ENCODE results near the gene TBL1X. TPM values are rescaled to one million over a fixed set of nuclear protein-coding genes. Genes with fewer than 3 reads are reported as not detected.

The TBL1X gene
- total and polyA plus RNA-seq, 4 donors: 10.1 to 16.0 (median 13.5) TPM

GRCh38 chrX:9738151-9738550 is 273.3 kb downstream of the TBL1X start:
- Histone ChIP-seq H3K9me3 (ENCODE audit: control insufficient read depth, insufficient read depth, low read length) (no peaks in the 10 kb centered on the region), H3K36me3 (ENCODE audit: control insufficient read depth, insufficient read depth, low read length) (no peaks in the 10 kb centered on the region), H3K27me3 (ENCODE audit: control insufficient read depth, insufficient read depth, low read length) (peaks cover 6% of the 10 kb centered on the region), H3K4me1 (ENCODE audit: control insufficient read depth, insufficient read depth, low read length) (no peaks in the 10 kb centered on the region), H3K27ac (ENCODE audit: low read depth, low read length) (no peak overlapping the region), H3K4me3 (ENCODE audit: low read depth, low read length) (no peak overlapping the region)
- DNase-seq (ENCODE audit: low read depth in 4 of 6, low spot score in 6 of 6): peak in 1 of 6 donors; percentile 1
- WGBS (ENCODE audit: insufficient coverage): 28% methylated on average over 2 of the region's 3 CpGs

DNA sequence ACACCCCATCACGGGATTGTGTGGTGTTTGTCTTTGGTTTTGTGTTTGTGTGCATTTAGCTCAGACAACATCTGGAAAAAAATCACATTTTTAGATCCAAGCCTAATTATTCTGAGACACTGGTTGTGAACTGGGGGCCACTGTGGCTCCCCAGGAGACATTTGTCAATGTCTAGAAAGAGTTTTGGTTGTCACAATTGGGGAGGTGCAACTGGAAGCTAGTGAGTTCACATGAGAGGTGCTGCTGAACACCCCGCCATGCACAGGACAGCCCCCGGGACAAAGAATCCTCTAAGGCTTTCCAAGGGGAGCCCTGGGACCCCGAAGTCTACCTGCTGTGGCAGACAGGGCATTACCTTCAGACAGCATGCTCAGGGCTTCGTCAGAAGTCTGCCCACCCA is 274.3 kb downstream of the TBL1X start:
- no peaks in the 10 kb centered on the region for H3K4me1 ChIP-seq (ENCODE audit: control insufficient read depth, insufficient read depth, low read length)
- no peaks in the 10 kb centered on the region for H3K9me3 ChIP-seq (ENCODE audit: control insufficient read depth, insufficient read depth, low read length)
- no peak overlapping the region for H3K27ac ChIP-seq (ENCODE audit: low read depth, low read length)
- 82% methylated on average over 4 of the region's 5 CpGs for WGBS (ENCODE audit: insufficient coverage)
- no peak overlapping the region for H3K4me3 ChIP-seq (ENCODE audit: low read depth, low read length)
- no peaks in the 10 kb centered on the region for H3K36me3 ChIP-seq (ENCODE audit: control insufficient read depth, insufficient read depth, low read length)
- no peak for DNase-seq (ENCODE audit: low read depth in 4 of 6, low spot score in 6 of 6)
- H3K27me3 ChIP-seq (ENCODE audit: control insufficient read depth, insufficient read depth, low read length): peaks cover 6% of the 10 kb centered on the region

GRCh38 chrX:9745417-9746115 is 280.7 kb downstream of the TBL1X start:
- 73% methylated on average over 10 of the region's 11 CpGs for WGBS (ENCODE audit: insufficient coverage)
- H3K4me1 ChIP-seq (ENCODE audit: control insufficient read depth, insufficient read depth, low read length): no peaks in the 10 kb centered on the region
- DNase-seq (ENCODE audit: low read depth in 4 of 6, low spot score in 6 of 6): no peak
- no peak overlapping the region for H3K27ac ChIP-seq (ENCODE audit: low read depth, low read length)
- H3K4me3 ChIP-seq (ENCODE audit: low read depth, low read length): no peak overlapping the region
- no peaks in the 10 kb centered on the region for H3K9me3 ChIP-seq (ENCODE audit: control insufficient read depth, insufficient read depth, low read length)
- no peaks in the 10 kb centered on the region for H3K36me3 ChIP-seq (ENCODE audit: control insufficient read depth, insufficient read depth, low read length)
- H3K27me3 ChIP-seq (ENCODE audit: control insufficient read depth, insufficient read depth, low read length): peaks cover 2% of the 10 kb centered on the region

- no peak overlapping the region for H3K4me3 ChIP-seq (ENCODE audit: low read depth, low read length)
- no peaks in the 10 kb centered on the region for H3K9me3 ChIP-seq (ENCODE audit: control insufficient read depth, insufficient read depth, low read length)
- no peak overlapping the region for H3K27ac ChIP-seq (ENCODE audit: low read depth, low read length)
- H3K27me3 ChIP-seq (ENCODE audit: control insufficient read depth, insufficient read depth, low read length): peaks cover 2% of the 10 kb centered on the region
- H3K4me1 ChIP-seq (ENCODE audit: control insufficient read depth, insufficient read depth, low read length): no peaks in the 10 kb centered on the region
- DNase-seq (ENCODE audit: low read depth in 4 of 6, low spot score in 6 of 6): peak in 1 of 6 donors; percentile 5
- H3K36me3 ChIP-seq (ENCODE audit: control insufficient read depth, insufficient read depth, low read length): no peaks in the 10 kb centered on the region
- WGBS (ENCODE audit: insufficient coverage): 22% methylated on average over 1 of the region's 3 CpGs
Measured at GRCh38 chrX:9746148-9746888, 281.5 kb downstream of the TBL1X start.

DNA sequence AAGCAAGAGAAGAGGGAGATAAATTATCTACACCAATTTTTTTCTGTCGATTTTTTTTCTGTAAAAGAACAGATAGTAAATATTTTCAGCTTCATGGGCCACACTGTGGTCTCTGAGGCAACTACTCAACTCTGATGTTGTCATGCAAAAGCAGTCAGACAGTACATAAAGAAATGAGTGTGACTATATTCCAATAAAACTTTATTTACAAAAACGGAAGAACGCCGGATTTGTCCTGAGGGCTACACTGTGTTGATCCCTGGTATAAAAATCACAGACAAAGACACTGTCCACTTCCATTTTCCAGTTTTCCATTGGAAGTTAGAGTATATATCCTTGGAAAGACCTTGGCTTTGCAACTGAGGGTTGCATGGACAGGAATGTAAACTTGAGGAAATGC is 282.8 kb downstream of the TBL1X start:
- Histone ChIP-seq H3K9me3 (ENCODE audit: control insufficient read depth, insufficient read depth, low read length) (no peaks in the 10 kb centered on the region), H3K36me3 (ENCODE audit: control insufficient read depth, insufficient read depth, low read length) (no peaks in the 10 kb centered on the region), H3K4me3 (ENCODE audit: low read depth, low read length) (no peak overlapping the region), H3K4me1 (ENCODE audit: control insufficient read depth, insufficient read depth, low read length) (no peaks in the 10 kb centered on the region), H3K27ac (ENCODE audit: low read depth, low read length) (no peak overlapping the region), H3K27me3 (ENCODE audit: control insufficient read depth, insufficient read depth, low read length) (no peaks in the 10 kb centered on the region)
- no CpG with 5 or more reads among the region's 4 CpGs for WGBS (ENCODE audit: insufficient coverage)
- DNase-seq (ENCODE audit: low read depth in 4 of 6, low spot score in 6 of 6): no peak

DNA sequence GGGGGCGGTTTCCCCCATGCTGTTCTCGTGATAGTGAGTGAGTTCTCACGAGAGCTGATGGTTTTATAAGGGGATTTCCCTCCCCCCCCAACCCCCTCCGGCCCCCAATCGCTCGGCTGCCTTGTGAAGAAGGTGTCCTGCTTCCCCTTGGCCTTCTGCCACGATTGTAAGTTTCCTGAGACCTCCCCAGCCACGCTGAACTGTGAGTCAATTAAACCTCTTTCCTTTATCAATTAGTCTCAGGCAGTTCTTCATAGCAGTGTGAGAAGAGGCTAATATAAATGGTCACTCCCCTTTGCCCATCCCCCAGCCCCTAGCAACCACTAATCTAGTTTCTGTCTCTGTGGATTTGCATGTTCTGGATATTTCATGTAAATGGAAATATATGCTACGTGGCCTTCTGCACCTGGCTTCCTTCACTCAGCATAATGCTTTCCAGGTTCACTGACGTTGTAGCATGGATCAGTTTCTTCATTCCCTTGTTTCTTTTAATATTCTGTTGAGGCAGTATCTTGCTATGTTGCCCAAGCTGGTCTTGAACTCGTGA is 284.4 kb downstream of the TBL1X start:
- no CpG with 5 or more reads among the region's 11 CpGs for WGBS (ENCODE audit: insufficient coverage)
- H3K4me1 ChIP-seq (ENCODE audit: control insufficient read depth, insufficient read depth, low read length): no peaks in the 10 kb centered on the region
- H3K9me3 ChIP-seq (ENCODE audit: control insufficient read depth, insufficient read depth, low read length): no peaks in the 10 kb centered on the region
- no peaks in the 10 kb centered on the region for H3K36me3 ChIP-seq (ENCODE audit: control insufficient read depth, insufficient read depth, low read length)
- H3K27me3 ChIP-seq (ENCODE audit: control insufficient read depth, insufficient read depth, low read length): peaks cover 3% of the 10 kb centered on the region
- no peak overlapping the region for H3K27ac ChIP-seq (ENCODE audit: low read depth, low read length)
- no peak for DNase-seq (ENCODE audit: low read depth in 4 of 6, low spot score in 6 of 6)
- no peak overlapping the region for H3K4me3 ChIP-seq (ENCODE audit: low read depth, low read length)

GRCh38 chrX:9757366-9757765 is 292.5 kb downstream of the TBL1X start:
- Histone ChIP-seq H3K9me3 (ENCODE audit: control insufficient read depth, insufficient read depth, low read length) (no peaks in the 10 kb centered on the region), H3K4me1 (ENCODE audit: control insufficient read depth, insufficient read depth, low read length) (no peaks in the 10 kb centered on the region), H3K36me3 (ENCODE audit: control insufficient read depth, insufficient read depth, low read length) (no peaks in the 10 kb centered on the region), H3K27ac (ENCODE audit: low read depth, low read length) (no peak overlapping the region), H3K4me3 (ENCODE audit: low read depth, low read length) (no peak overlapping the region), H3K27me3 (ENCODE audit: control insufficient read depth, insufficient read depth, low read length) (peaks cover 7% of the 10 kb centered on the region)
- DNase-seq (ENCODE audit: low read depth in 4 of 6, low spot score in 6 of 6): no peak
- 85% methylated on average over 7 of the region's 7 CpGs for WGBS (ENCODE audit: insufficient coverage)

DNA sequence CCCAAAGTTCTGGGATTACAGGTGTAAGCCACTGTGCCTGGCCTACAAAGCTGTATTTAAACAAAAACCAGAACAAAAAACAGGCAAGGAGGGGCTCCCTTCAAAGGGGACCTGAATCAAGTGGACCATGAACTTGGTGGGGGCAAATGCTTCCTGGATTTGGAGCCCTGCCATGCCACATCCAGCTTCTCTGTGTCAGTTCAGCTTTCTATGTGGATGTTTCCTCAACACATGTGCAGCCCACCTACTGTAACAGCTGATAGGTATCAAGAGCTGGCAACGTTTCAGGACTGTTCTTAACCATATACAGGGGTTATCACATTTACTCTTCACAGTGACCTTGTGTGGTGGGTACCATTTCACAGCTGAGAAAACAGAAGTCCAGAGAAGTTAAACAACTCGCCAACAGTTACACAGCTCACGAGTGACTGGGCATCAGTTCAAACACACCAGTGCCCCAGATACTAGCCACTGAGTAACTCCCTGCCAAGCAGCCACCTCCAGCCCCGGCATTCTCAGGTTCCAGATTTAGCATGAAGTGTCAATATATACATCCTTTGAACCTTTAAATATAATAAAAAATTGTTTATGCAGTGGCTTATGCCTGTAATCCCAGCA is 293.3 kb downstream of the TBL1X start:
- no peak overlapping the region for H3K4me3 ChIP-seq (ENCODE audit: low read depth, low read length)
- no peak overlapping the region for H3K27ac ChIP-seq (ENCODE audit: low read depth, low read length)
- no peaks in the 10 kb centered on the region for H3K36me3 ChIP-seq (ENCODE audit: control insufficient read depth, insufficient read depth, low read length)
- DNase-seq (ENCODE audit: low read depth in 4 of 6, low spot score in 6 of 6): no peak
- no peaks in the 10 kb centered on the region for H3K9me3 ChIP-seq (ENCODE audit: control insufficient read depth, insufficient read depth, low read length)
- no peaks in the 10 kb centered on the region for H3K4me1 ChIP-seq (ENCODE audit: control insufficient read depth, insufficient read depth, low read length)
- WGBS (ENCODE audit: insufficient coverage): 76% methylated on average over 2 of the region's 4 CpGs
- H3K27me3 ChIP-seq (ENCODE audit: control insufficient read depth, insufficient read depth, low read length): peaks cover 10% of the 10 kb centered on the region

GRCh38 chrX:9759337-9759736 is 294.5 kb downstream of the TBL1X start:
- H3K27ac ChIP-seq (ENCODE audit: low read depth, low read length): no peak overlapping the region
- no peaks in the 10 kb centered on the region for H3K9me3 ChIP-seq (ENCODE audit: control insufficient read depth, insufficient read depth, low read length)
- no peak overlapping the region for H3K4me3 ChIP-seq (ENCODE audit: low read depth, low read length)
- no peaks in the 10 kb centered on the region for H3K4me1 ChIP-seq (ENCODE audit: control insufficient read depth, insufficient read depth, low read length)
- peaks cover 9% of the 10 kb centered on the region for H3K27me3 ChIP-seq (ENCODE audit: control insufficient read depth, insufficient read depth, low read length)
- DNase-seq (ENCODE audit: low read depth in 4 of 6, low spot score in 6 of 6): no peak
- 86% methylated on average over 8 of the region's 8 CpGs for WGBS (ENCODE audit: insufficient coverage)
- H3K36me3 ChIP-seq (ENCODE audit: control insufficient read depth, insufficient read depth, low read length): no peaks in the 10 kb centered on the region

All from spinal cord (tissue), 10 donors.